C4-2B (cell line): ENCODE measurements around the gene ATP8B4.

Experiments
- H3K27ac ChIP-seq: fragments of 450-650 bp; 2 replicates; pipeline ENCODE4 v1.5.1; 2017
- CTCF ChIP-seq: fragments of 450-650 bp; conservative IDR thresholded peaks from 2 replicates; pipeline ENCODE4 v1.5.1; 2017; ENCODE audit warnings: mild to moderate bottlenecking
- ZFX ChIP-seq: fragments of 450-650 bp; IDR thresholded peaks from 2 replicates; pipeline ENCODE4 v1.6.1; 2017

ATP8B4 gene

GRCh38 chr15:50042775-50043174 lies 76.3 kb downstream of the ATP8B4 start:
- H3K27ac ChIP-seq: no peak overlapping the region
- TF ChIP-seq CTCF (no peak), ZFX (no peak)

- H3K27ac ChIP-seq: no peak overlapping the region
- TF ChIP-seq CTCF: no peak
- no peak for TF ChIP-seq ZFX
Observed at GRCh38 chr15:50030456-50030855, 88.6 kb downstream of the ATP8B4 start.

- no peak overlapping the region for H3K27ac ChIP-seq
- TF ChIP-seq CTCF: no peak
- no peak for TF ChIP-seq ZFX
Observed at GRCh38 chr15:50028326-50028725, 90.7 kb downstream of the ATP8B4 start.

- TF ChIP-seq ZFX (no peak), CTCF (no peak)
- no peak overlapping the region for H3K27ac ChIP-seq
Observed at GRCh38 chr15:50024281-50024680, 94.8 kb downstream of the ATP8B4 start.

GRCh38 chr15:50018491-50018890 lies 100.5 kb downstream of the ATP8B4 start:
- H3K27ac ChIP-seq: no peak overlapping the region
- TF ChIP-seq CTCF (no peak), ZFX (no peak)

GRCh38 chr15:50017522-50017921 lies 101.5 kb downstream of the ATP8B4 start:
- H3K27ac ChIP-seq: no peak overlapping the region
- TF ChIP-seq CTCF (no peak), ZFX (no peak)

GRCh38 chr15:50016951-50017350 lies 102.1 kb downstream of the ATP8B4 start:
- no peak for TF ChIP-seq CTCF
- TF ChIP-seq ZFX: no peak
- H3K27ac ChIP-seq: no peak overlapping the region
